ENCODE results near the gene EXD2.

- TF ChIP-seq ZFX (IDR thresholded peaks at IDR 0.05): no peak
- TF ChIP-seq CTCF (conservative IDR thresholded peaks at IDR 0.05): no peak
Observed at GRCh38 chr14:69262516-69262915, 71.2 kb downstream of the EXD2 start.
